Activated naive CD4-positive, alpha-beta T cell treated with anti-CD3 and anti-CD28 coated beads, Interleukin-2, amount 50 U/mL, for 72 hours (primary cell): ENCODE data around the gene NOL3. TPM values are rescaled to one million over a fixed set of nuclear protein-coding genes. Genes with fewer than 3 reads are reported as not detected.
A peak's percentile ranks its signal among the peaks of the same experiment; 100 is the strongest.
"Not testable (repeated sequence)": the region's sequence is repeated elsewhere in the genome, so short reads cannot be mapped to it uniquely, and the experiment has no call there.

Experiments
- ATAC-seq, 2 donors: fragments of 150-1000 bp; cut with Tn5 transposase; 2 replicates each; pipeline ENCODE4 v1.10.0; 2021; ENCODE audit warnings: mild to moderate bottlenecking in 2 of 2, moderate library complexity in 2 of 2
- DNase-seq, 2 donors: peaks; one replicate each; pipeline ENCODE4 v3.0.0; 2021 to 2022; ENCODE audit warnings: low spot score in 2 of 2
- H3K27ac Mint-ChIP-seq, 2 donors: one replicate each; pipeline ENCODE4 v1.8.0; 2022; ENCODE audit warnings: mild to moderate bottlenecking in 2 of 2, mixed read lengths in 2 of 2
- H3K36me3 Mint-ChIP-seq, 2 donors: one replicate each; pipeline ENCODE4 v1.8.0; 2022; ENCODE audit warnings: mixed read lengths in 2 of 2
- H3K9me3 Mint-ChIP-seq, 2 donors: one replicate each; pipeline ENCODE4 v1.8.0; 2022; ENCODE audit warnings: mixed read lengths in 2 of 2
- total RNA-seq, 2 donors: library from RNA; stranded (reverse); gene quantifications; one replicate each; pipeline ENCODE4 v1.2.3, GENCODE V29; 2022

NOL3 gene
- total RNA-seq = 10 to 100 TPM in 1 of 2 donors, 1 to 10 TPM in 1; 9.2 to 43.4 TPM

GRCh38 chr16:67170168-67170948 is at the start of gene NOL3:
Gene NOL3 (plus strand): TSS chr16:67170538.
- Mint-ChIP-seq H3K9me3 (no peaks in the 10 kb centered on the region), H3K27ac (no peak within 1 kb of the TSS), H3K36me3 (peaks cover under 1 to 26% of the 10 kb centered on the region in 2 donors)
- peak; percentile 44 to 70 for ATAC-seq
- peak in 1 of 2 donors; percentile 68 for DNase-seq

DNA sequence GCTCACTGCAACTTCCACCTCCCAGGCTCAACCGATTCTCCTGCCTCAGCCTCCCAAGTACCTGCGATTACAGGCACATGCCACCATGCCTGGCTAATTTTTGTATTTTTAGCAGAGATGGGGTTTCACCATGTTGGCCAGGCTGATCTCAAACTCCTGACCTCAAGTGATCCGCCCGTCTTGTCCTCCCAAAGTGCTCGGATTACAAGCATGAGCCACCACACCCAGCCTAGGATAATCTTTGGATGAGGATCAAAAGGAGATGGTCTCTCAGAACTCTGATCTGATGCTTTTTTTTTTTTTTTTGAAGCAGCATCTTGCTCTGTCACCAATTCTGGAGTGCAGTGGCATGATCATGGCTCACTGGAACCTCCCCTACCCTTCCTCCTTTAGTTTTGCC is 47.5 kb upstream of the NOL3 start:
- H3K27ac Mint-ChIP-seq = peak overlapping the region in 1 of 2 donors; percentile 29
- not testable (repeated sequence) for H3K36me3 Mint-ChIP-seq, ATAC-seq, H3K9me3 Mint-ChIP-seq, DNase-seq

DNA sequence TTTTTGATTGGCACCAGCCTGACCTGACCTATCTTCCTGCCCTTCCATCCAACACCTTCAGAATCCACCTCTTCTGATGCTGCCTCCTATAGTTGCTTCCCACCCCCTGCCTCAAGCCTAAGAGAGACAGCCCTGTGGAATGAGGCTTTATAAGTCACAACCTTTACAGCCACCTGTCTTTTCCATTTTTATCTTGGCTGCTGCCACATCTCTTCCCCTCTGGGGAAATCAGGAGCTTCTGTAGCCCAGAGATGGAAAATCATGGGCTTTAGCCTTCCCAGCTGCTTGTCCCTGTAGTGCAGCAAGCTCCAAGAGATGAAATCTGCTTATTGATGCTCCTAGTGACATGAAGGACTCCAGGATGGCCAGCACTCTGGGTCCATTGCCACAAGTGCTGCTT is 41.9 kb upstream of the NOL3 start:
- Mint-ChIP-seq H3K27ac (no peak overlapping the region), H3K9me3 (no peaks in the 10 kb centered on the region)
- no peak for DNase-seq

DNA sequence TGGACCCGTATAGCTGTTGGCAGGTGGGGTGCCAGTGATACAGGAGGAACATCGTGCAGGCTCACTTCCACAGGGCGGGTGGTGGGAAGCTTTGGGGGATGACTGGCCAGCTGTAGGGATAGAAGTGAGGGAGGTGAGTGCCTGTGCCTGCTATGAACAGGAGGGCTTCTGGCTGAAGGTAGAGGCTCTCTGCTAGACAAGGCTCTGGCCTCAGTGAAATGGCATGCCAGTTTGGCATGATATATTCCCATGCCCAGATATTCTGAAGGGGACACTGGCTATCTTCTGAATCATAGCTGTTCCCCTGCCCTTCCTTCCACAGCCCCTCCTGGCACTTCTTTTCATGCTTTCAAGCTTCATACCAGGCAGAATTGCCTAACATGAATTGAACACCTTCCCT is 41.5 kb upstream of the NOL3 start:
- Mint-ChIP-seq H3K27ac (no peak overlapping the region), H3K9me3 (no peaks in the 10 kb centered on the region), H3K36me3 (peaks cover 6 to 9% of the 10 kb centered on the region in 2 donors)
- ATAC-seq (no peak), DNase-seq (no peak)

More for the DNA sequence above, 41.9 kb upstream of the NOL3 start:
- no peak for ATAC-seq
- peaks cover 6 to 9% of the 10 kb centered on the region in 2 donors for H3K36me3 Mint-ChIP-seq

- no peak overlapping the region for H3K27ac Mint-ChIP-seq
- ATAC-seq = no peak
- DNase-seq = no peak
- peaks cover 6 to 9% of the 10 kb centered on the region in 2 donors for H3K36me3 Mint-ChIP-seq
- H3K9me3 Mint-ChIP-seq = no peaks in the 10 kb centered on the region
Observed at GRCh38 chr16:67129422-67129821, 40.9 kb upstream of the NOL3 start.

GRCh38 chr16:67137605-67138004 is 32.7 kb upstream of the NOL3 start:
- no peak for ATAC-seq
- no peaks in the 10 kb centered on the region for H3K9me3 Mint-ChIP-seq
- peak overlapping the region in 1 of 2 donors; percentile 12 for H3K27ac Mint-ChIP-seq
- no peak for DNase-seq
- peaks cover 12 to 13% of the 10 kb centered on the region in 2 donors for H3K36me3 Mint-ChIP-seq

DNA sequence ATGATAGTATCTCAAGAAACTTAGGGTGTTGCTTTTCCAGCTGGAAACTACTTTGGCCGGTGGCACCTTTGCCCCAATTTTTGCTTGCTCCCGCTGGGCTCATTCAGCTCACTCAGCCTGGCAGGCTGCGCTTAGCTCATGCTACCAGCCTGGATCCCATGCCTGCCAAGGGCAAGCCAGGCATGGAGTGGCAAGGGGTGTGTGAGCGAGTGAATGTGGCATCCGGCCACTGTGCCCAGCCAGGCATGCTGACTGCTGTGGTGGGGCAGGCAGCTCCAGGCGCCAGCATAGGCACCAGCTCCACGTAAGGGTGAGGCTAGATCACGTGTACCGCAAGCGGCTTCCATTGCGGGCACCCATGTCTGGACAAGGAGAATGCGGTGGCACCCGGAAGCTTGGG is 28.9 kb upstream of the NOL3 start:
- no peak for DNase-seq
- no peaks in the 10 kb centered on the region for H3K9me3 Mint-ChIP-seq
- ATAC-seq = no peak
- H3K27ac Mint-ChIP-seq = no peak overlapping the region
- peaks cover 12 to 26% of the 10 kb centered on the region in 2 donors for H3K36me3 Mint-ChIP-seq

- DNase-seq (no peak), ATAC-seq (no peak)
- Mint-ChIP-seq H3K27ac (peak overlapping the region in 1 of 2 donors; percentile 33), H3K36me3 (peaks cover 12 to 27% of the 10 kb centered on the region in 2 donors), H3K9me3 (no peaks in the 10 kb centered on the region)
Observed at GRCh38 chr16:67142342-67142741, 28.0 kb upstream of the NOL3 start.

DNA sequence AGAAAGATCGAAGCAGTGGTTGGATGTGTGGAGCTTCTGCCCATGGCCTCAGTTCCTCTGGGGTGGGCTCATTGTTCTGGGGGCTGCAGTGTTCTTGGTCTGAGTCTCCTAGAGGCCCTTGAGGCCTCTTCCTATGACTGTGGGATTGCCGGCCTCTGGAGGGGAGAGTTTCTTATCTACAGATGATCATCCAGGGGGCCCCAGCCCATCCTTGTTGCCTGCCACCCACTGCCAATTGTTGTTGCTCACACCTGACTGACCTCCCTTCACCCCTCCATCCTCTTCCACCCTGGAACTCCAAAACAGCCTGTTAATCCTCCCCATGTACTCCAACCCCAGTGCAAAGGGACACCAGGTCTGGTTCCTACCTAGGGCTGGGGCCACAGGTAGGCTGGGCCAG is 25.4 kb upstream of the NOL3 start:
- Mint-ChIP-seq H3K27ac (peak overlapping the region in 1 of 2 donors; percentile 30), H3K36me3 (peaks cover 29 to 45% of the 10 kb centered on the region in 2 donors), H3K9me3 (no peaks in the 10 kb centered on the region)
- ATAC-seq = no peak
- DNase-seq = no peak

- Mint-ChIP-seq H3K9me3 (no peaks in the 10 kb centered on the region), H3K27ac (peak overlapping the region in 1 of 2 donors; percentile 45), H3K36me3 (peaks cover 23 to 37% of the 10 kb centered on the region in 2 donors)
- no peak for DNase-seq
- no peak for ATAC-seq
Observed at GRCh38 chr16:67145746-67146145, 24.6 kb upstream of the NOL3 start.

- ATAC-seq = no peak
- DNase-seq = no peak
- Mint-ChIP-seq H3K27ac (peak overlapping the region; percentile 45 to 47), H3K36me3 (peaks cover 18 to 32% of the 10 kb centered on the region in 2 donors), H3K9me3 (no peaks in the 10 kb centered on the region)
Observed at GRCh38 chr16:67146523-67147357, 23.6 kb upstream of the NOL3 start.

- DNase-seq (no peak), ATAC-seq (no peak)
- H3K27ac Mint-ChIP-seq = no peak overlapping the region
- H3K9me3 Mint-ChIP-seq = no peaks in the 10 kb centered on the region
- peaks cover 18 to 32% of the 10 kb centered on the region in 2 donors for H3K36me3 Mint-ChIP-seq
Observed at GRCh38 chr16:67147437-67148140, 22.7 kb upstream of the NOL3 start.

- ATAC-seq = no peak
- H3K9me3 Mint-ChIP-seq = no peaks in the 10 kb centered on the region
Observed at GRCh38 chr16:67148221-67148620, 22.1 kb upstream of the NOL3 start.

DNA sequence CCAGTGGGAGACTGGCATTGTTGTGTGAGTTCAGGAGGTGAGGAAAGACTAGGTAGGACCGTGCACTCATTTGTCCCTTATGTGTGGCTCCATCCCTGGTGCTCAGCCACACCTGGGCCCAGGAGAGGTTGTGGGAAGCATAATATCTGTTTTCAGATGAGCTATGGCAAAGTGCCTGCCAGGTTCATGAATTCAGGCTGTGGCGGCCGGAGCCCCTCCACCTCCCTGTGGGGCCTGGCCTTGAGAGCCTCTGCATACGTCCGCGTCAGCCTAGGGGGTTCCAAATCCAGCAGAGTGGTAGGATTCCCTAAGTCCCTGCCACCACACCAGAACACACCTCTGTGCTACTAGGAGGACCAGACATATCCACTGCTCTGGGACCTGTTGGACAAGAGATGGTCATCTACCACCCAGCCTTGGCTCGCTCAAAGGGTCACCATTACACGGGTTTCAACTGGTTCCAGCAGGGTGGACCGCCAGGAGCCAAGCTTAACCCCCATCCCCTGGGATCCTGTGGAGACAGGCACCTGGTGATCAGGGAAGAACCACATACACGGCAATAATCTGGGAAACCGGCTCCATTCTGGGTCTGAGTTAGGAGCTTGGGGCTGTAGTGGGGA is 21.6 kb upstream of the NOL3 start:
- DNase-seq (no peak), ATAC-seq (no peak)
- Mint-ChIP-seq H3K36me3 (peaks cover 18 to 32% of the 10 kb centered on the region in 2 donors), H3K9me3 (no peaks in the 10 kb centered on the region), H3K27ac (peak overlapping the region in 1 of 2 donors; percentile 29)

More at GRCh38 chr16:67148221-67148620, 22.1 kb upstream of the NOL3 start:
- no peak for DNase-seq
- H3K27ac Mint-ChIP-seq = peak overlapping the region in 1 of 2 donors; percentile 62
- peaks cover 18 to 32% of the 10 kb centered on the region in 2 donors for H3K36me3 Mint-ChIP-seq

DNA sequence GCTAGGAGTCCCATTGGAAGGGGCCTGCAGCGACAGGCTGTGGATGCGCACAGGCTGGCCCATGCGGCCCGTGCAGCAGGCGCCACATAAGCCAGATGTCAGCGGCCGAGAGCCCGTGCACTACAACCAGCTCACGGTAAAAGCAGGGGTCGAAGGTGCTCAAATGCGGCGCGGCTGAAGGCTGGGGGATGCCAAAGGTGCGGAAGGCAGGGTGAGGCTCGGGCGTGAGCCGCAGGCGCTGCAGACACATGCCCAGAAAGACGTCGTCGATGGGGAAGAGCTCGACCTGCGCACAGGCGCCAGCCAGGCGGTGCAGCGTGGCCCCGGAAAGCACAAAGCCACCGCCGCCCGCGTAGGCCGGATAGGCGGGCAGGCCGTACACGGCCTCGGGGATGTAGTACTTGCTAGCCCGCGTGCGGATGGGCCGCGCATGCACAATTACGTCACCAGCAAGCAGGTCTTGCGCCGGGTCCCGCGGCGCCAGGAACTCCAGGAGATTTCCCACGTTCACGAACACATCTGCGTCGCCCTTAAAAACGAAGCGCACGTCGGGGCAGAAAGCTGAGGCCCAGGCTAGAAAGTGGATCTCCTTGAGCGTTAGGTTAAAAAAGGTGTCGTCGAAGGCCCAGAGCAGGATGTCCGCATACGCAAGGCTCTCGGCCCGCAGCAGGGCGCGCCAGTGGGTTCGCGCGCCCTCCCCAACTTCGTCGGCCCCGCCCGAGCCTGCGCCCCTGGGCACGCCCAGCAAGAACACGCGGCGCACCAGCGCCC is 20.9 kb upstream of the NOL3 start:
- DNase-seq (no peak), ATAC-seq (no peak)
- no peaks in the 10 kb centered on the region for H3K9me3 Mint-ChIP-seq
- peak overlapping the region in 1 of 2 donors; percentile 29 for H3K27ac Mint-ChIP-seq
- peaks cover 18 to 31% of the 10 kb centered on the region in 2 donors for H3K36me3 Mint-ChIP-seq
